ENCODE data around the gene FBXL19. TPM values are rescaled to one million over a fixed set of nuclear protein-coding genes. Genes with fewer than 3 reads are reported as not detected.

Gene FBXL19
- total and polyA plus RNA-seq, 2 of the 13 experiments (the other 11 are each of a cell fraction or from before 2014, with no cell fraction given) = 6.0 to 13.7 TPM

GRCh38 chr16:30934827-30935557, 11.6 kb downstream of the FBXL19 start:
- peak; percentile 78 for FAIRE-seq
- TF ChIP-seq EP300 (IDR thresholded peaks at IDR 0.05; ENCODE audit: low read depth in 2 of 2, low read length in 2 of 2) (no peak), EP300 (CRISPR knock-in tag; IDR thresholded peaks at IDR 0.05; ENCODE audit: borderline replicate concordance) (0 out of 2 replicates have a peak, but pooled peaks have one; percentile 12), ZNF776 (CRISPR knock-in tag; IDR thresholded peaks at IDR 0.05) (no peak), ZBTB33 (CRISPR knock-in tag; IDR thresholded peaks at IDR 0.05) (peak; percentile 95), ARHGAP35 (CRISPR knock-in tag; IDR thresholded peaks at IDR 0.05; ENCODE audit: borderline replicate concordance) (no peak), GATAD1 (CRISPR knock-in tag; IDR thresholded peaks at IDR 0.05) (0 out of 2 replicates have a peak, but pooled peaks have one; percentile 38), RAD21 (CRISPR knock-in tag; IDR thresholded peaks at IDR 0.05) (peak; percentile 47; the same call in 1 of the 2 replicates), ZNF691 (CRISPR knock-in tag; IDR thresholded peaks at IDR 0.05; ENCODE audit: borderline replicate concordance, low read depth) (0 out of 2 replicates have a peak, but pooled peaks have one; percentile 27), CTCF (CRISPR knock-in tag; IDR thresholded peaks at IDR 0.05) (peak; percentile 83), ZNF839 (CRISPR knock-in tag; IDR thresholded peaks at IDR 0.05; ENCODE audit: borderline replicate concordance) (no peak), YY1 (IDR thresholded peaks at IDR 0.05; ENCODE audit: insufficient read depth, insufficient replicate concordance, low read depth, low read length) (peak; percentile 27), ZBTB38 (CRISPR knock-in tag; IDR thresholded peaks at IDR 0.05) (peak; percentile 84), XRCC5 (optimal IDR thresholded peaks at IDR 0.05; ENCODE audit: low read length) (peak; percentile 50), MXI1 (IDR thresholded peaks at IDR 0.05; ENCODE audit: borderline replicate concordance, low read depth, low read length) (0 out of 3 replicates have a peak, but pooled peaks have one; percentile 35), ZBTB4 (CRISPR knock-in tag; IDR thresholded peaks at IDR 0.05; ENCODE audit: borderline replicate concordance) (0 out of 2 replicates have a peak, but pooled peaks have one; percentile 72)

More at GRCh38 chr16:30934827-30935557, 11.6 kb downstream of the FBXL19 start:
- Histone ChIP-seq H3K4me2 (ENCODE audit: low read depth, low read length) (no peak overlapping the region), H3K9me3 (ENCODE audit: low read length) (no peaks in the 10 kb centered on the region), H3K36me3 (replicated peaks in 1 of 2; ENCODE audit: control insufficient read depth in 1 of 2, insufficient read depth in 2 of 2, low read length in 2 of 2) (peaks cover 15 to 27% of the 10 kb centered on the region in 2 experiments), H3K4me3 (replicated peaks in 1 of 3; ENCODE audit: insufficient read depth in 1 of 3, low read depth in 2 of 3, low read length in 3 of 3) (no peak overlapping the region), H2AFZ (ENCODE audit: low read length) (no peak overlapping the region), H3K27ac (ENCODE audit: extremely low read length, insufficient read depth, low read length) (no peak overlapping the region), H3K4me1 (ENCODE audit: insufficient read depth, low read length) (peaks cover 6% of the 10 kb centered on the region; the same call in 1 of the 2 replicates), H3K27me3 (ENCODE audit: control insufficient read depth in 1 of 2, insufficient read depth in 2 of 2, low read length in 2 of 2) (no peaks in the 10 kb centered on the region), H3K9ac (ENCODE audit: insufficient read depth, low read depth, low read length) (no peak overlapping the region), H4K20me1 (ENCODE audit: insufficient read depth, low read length) (no peaks in the 10 kb centered on the region), H3K79me2 (ENCODE audit: insufficient read depth, low read length) (no peaks in the 10 kb centered on the region)
- in situ Hi-C loops (cut with HindIII; ENCODE audit: extremely low pct_ligation_motif_present, low pct_unique_long_range_greater_than_20kb) (no loop called here), intact Hi-C loops (cut with micrococcal nuclease; ENCODE audit: unreplicated experiment) (no loop called here)
- 63% methylated on average over 12 of the region's 12 CpGs for WGBS (ENCODE audit: low lambda C conversion rate)
- ATAC-seq (peak; percentile 77), DNase-seq (ENCODE audit: low spot score) (peak; percentile 70)
- ChIA-PET POLR2A (no interaction called here), CTCF (ENCODE audit: low intra/inter-chr PET ratio, low total read pairs) (no interaction called here)
- no TSS peak for BruUV-seq (replicated peaks)

Measured in HepG2 (cell line).